Right atrium auricular region (tissue), 2 donors: ENCODE data around the gene EYA2. TPM values are rescaled to one million over a fixed set of nuclear protein-coding genes. Genes with fewer than 3 reads are reported as not detected.

Source experiments
- DNase-seq: peaks from one replicate; pipeline ENCODE4 v3.0.0-alpha.2; 2019; ENCODE audit warnings: low spot score
- H3K27ac ChIP-seq, 2 donors: fragments of 200-600 bp; sonication (generic); 1 replicate in 1 of 2; 2 replicates in 1 of 2; pipeline ENCODE4 v1.5.1; 2016 to 2019
- H3K27me3 ChIP-seq, 2 donors: fragments of 200-600 bp; sonication (generic); one replicate each; pipeline versions ENCODE4 v1.5.1 to v1.6.0; 2017 to 2019
- H3K36me3 ChIP-seq: fragments of 200-600 bp; sonication (generic); one replicate; pipeline ENCODE4 v1.5.1; 2016
- H3K4me1 ChIP-seq, 2 donors: fragments of 200-600 bp; sonication (generic); one replicate each; pipeline versions ENCODE4 v1.5.1 to v1.6.0; 2017 to 2019
- H3K4me3 ChIP-seq, 2 donors: fragments of 200-600 bp; sonication (generic); 1 replicate in 1 of 2; 2 replicates in 1 of 2; pipeline ENCODE4 v1.5.1; 2017 to 2019; ENCODE audit warnings: mild to moderate bottlenecking in 1 of 2, moderate library complexity in 1 of 2
- H3K9me3 ChIP-seq, 2 donors: fragments of 200-600 bp; sonication (generic); one replicate each; pipeline ENCODE4 v1.5.1; 2019
- total RNA-seq, 2 donors: library from RNA; depleted of rRNA; stranded (reverse); fragments of >200 nt; gene quantifications; one replicate each; pipeline ENCODE4 v1.1.0, GENCODE V29; 2016
- TF ChIP-seq, protein P1 (sequence below), 2 donors: fragments of 200-600 bp; sonication (generic); IDR thresholded peaks; one replicate each; pipeline ENCODE4 v1.5.1; 2019; ENCODE audit warnings: antibody characterized with exemption in 2 of 2

The EYA2 gene
- total RNA-seq, 2 donors from 2014 or later, result 0.30 to 2.6 TPM

GRCh38 chr20:47089151-47089550 is 194.5 kb downstream of the EYA2 start:
- H3K4me3 ChIP-seq, result no peak overlapping the region
- no peaks in the 10 kb centered on the region for H3K36me3 ChIP-seq
- no peak for DNase-seq
- no peaks in the 10 kb centered on the region for H3K4me1 ChIP-seq
- no peaks in the 10 kb centered on the region for H3K9me3 ChIP-seq
- TF ChIP-seq, protein P1, sequence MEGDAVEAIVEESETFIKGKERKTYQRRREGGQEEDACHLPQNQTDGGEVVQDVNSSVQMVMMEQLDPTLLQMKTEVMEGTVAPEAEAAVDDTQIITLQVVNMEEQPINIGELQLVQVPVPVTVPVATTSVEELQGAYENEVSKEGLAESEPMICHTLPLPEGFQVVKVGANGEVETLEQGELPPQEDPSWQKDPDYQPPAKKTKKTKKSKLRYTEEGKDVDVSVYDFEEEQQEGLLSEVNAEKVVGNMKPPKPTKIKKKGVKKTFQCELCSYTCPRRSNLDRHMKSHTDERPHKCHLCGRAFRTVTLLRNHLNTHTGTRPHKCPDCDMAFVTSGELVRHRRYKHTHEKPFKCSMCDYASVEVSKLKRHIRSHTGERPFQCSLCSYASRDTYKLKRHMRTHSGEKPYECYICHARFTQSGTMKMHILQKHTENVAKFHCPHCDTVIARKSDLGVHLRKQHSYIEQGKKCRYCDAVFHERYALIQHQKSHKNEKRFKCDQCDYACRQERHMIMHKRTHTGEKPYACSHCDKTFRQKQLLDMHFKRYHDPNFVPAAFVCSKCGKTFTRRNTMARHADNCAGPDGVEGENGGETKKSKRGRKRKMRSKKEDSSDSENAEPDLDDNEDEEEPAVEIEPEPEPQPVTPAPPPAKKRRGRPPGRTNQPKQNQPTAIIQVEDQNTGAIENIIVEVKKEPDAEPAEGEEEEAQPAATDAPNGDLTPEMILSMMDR (IDR thresholded peaks at IDR 0.05), result no peak
- no peaks in the 10 kb centered on the region for H3K27me3 ChIP-seq
- H3K27ac ChIP-seq, result no peak overlapping the region

DNA sequence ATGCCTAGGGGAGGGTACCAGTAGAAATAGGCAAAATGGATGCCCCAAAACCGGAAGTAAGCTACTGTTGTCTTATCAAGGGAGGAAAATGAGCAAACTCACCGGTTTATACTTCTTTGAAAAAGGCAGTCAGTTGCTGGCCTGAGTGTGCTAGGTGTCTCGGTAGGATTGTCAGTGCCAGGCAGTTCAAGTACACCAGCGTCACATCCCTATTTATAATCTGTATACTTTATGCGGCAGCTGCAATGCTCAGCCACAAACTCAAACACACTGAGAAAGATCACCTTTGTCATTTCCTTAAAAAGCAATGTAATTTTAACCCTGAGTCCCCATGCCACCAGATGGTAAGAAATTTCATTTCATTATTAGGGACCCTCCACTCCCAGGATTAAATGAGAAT is 196.2 kb downstream of the EYA2 start:
- H3K4me1 ChIP-seq, result no peaks in the 10 kb centered on the region
- no peak overlapping the region for H3K4me3 ChIP-seq
- H3K36me3 ChIP-seq, result no peaks in the 10 kb centered on the region
- H3K9me3 ChIP-seq, result peaks cover 0 to 15% of the 10 kb centered on the region in 2 donors
- H3K27me3 ChIP-seq, result no peaks in the 10 kb centered on the region
- no peak for DNase-seq
- no peak overlapping the region for H3K27ac ChIP-seq
- TF ChIP-seq, protein P1 (IDR thresholded peaks at IDR 0.05), result no peak

DNA sequence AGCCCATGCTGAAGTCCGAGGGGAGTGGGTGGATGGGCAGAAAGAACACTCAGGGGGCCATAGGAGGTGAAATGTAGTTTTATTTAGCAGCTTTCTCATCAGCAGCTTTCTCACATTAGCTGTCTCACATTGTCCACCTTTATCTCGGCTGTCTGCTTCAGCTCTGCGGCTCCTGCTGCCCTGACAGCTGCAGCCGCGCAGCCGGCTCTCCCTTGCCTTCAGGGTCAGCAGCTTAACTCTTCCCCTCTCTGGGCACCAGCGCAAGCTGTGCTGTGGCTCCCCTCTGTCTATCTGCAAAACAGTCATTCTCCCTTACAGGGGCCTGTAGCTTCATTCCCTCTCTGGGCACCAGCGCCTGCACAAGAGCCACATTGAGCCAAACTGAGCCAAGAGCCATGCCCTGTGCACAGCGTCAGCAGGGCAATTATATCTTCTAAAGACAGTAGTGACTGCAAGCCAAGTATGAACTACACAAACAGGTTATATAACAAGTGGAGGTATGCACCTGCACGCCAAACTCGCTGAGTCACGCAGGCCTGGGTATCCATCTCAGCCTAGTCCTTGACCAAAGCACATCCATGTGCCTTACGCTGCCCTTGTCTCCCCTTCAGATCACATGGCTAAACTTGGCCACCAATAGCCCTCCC is 198.8 kb downstream of the EYA2 start:
- peaks cover 0 to 25% of the 10 kb centered on the region in 2 donors for H3K9me3 ChIP-seq
- no peaks in the 10 kb centered on the region for H3K4me1 ChIP-seq
- no peak for DNase-seq
- no peaks in the 10 kb centered on the region for H3K27me3 ChIP-seq
- TF ChIP-seq, protein P1 (IDR thresholded peaks at IDR 0.05), result no peak
- no peak overlapping the region for H3K27ac ChIP-seq
- H3K36me3 ChIP-seq, result no peaks in the 10 kb centered on the region
- H3K4me3 ChIP-seq, result no peak overlapping the region

DNA sequence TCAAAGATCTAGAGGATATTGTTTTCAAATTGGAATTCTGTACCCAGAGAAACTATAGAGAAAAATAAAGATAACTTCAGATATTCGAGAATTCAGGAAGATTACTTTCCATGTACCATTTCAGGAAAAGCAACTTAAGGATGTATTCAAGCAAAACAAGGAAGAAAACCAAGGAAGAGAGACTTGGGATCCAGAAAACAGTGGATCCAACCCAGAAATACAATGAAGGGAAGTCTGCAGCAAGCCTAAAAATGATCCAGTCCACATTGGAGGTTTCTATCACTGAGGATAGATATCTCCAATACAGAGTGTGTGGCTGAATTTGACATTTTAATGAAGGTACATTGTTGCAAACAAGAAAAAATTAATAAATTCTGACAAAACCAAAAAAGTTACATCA is 201.0 kb downstream of the EYA2 start:
- Histone ChIP-seq H3K4me3 (no peak overlapping the region), H3K4me1 (no peaks in the 10 kb centered on the region), H3K27me3 (no peaks in the 10 kb centered on the region), H3K27ac (no peak overlapping the region), H3K36me3 (no peaks in the 10 kb centered on the region), H3K9me3 (peaks cover 0 to 25% of the 10 kb centered on the region in 2 donors)
- TF ChIP-seq, protein P1 (IDR thresholded peaks at IDR 0.05), result no peak
- no peak for DNase-seq

DNA sequence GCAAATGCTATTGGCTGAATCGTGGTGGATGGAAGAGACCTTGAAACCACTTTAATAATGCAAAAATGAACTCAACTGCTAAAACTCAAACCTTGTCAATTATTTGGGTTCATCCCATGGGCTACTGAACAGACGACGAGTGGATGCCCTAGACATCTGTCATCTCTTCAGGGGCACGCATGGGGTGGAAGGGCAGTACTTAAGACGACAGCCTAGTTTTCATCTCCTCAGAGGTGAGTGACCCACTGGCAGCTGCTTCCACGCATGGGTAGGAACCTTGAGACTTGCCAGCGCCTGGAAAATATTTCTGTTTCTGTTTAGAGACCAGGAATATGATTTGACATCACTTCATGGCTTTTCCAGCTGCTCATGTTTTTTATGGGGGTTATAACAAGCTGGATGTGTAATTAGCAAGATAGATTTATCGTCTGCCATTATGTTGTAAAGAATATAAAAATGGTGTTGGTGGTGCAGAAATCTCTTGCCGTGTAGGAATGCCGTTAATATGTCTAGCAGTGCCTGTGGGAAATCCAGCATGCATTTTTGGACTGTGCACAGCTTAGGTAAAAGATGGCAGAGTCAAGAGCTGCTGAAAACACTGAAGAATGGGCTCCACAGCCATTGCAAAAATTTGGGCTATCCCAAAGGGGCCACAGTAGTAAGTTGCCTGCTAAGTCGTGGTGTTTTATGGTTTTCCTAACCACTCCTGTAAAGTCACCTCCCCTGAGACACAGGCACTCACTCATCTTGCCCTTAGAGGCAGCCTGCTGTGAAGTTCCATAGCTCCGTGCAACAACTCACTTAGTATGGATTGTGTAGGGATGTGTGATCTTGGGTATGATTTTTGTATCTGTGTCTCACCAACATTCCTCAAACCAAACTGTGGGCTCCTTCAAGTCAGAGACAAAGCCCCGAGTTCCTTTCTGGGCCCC is 203.3 kb downstream of the EYA2 start:
- no peak overlapping the region for H3K4me3 ChIP-seq
- no peaks in the 10 kb centered on the region for H3K27me3 ChIP-seq
- peaks cover 0 to 39% of the 10 kb centered on the region in 2 donors for H3K9me3 ChIP-seq
- TF ChIP-seq, protein P1 (IDR thresholded peaks at IDR 0.05), result no peak
- no peak overlapping the region for H3K27ac ChIP-seq
- H3K36me3 ChIP-seq, result no peaks in the 10 kb centered on the region
- no peak for DNase-seq
- H3K4me1 ChIP-seq, result peaks cover 0 to 10% of the 10 kb centered on the region in 2 donors
